SJSA1 (cell line): Measurements from ENCODE around the gene LEF1. TPM values are rescaled to one million over a fixed set of nuclear protein-coding genes. Genes with fewer than 3 reads are reported as not detected.

Experiments used
- DNase-seq, 2 experiments: peaks; one replicate each; pipeline ENCODE4 v3.0.0-alpha.2; 2015 to 2020; ENCODE audit warnings: low spot score in 2 of 2, low read depth in 1 of 2
- H3K27ac ChIP-seq: fragments of 250-450 bp; sonication (Bioruptor Pico); 2 replicates; pipeline ENCODE4 v1.5.1; 2020; ENCODE audit warnings: mild to moderate bottlenecking, moderate library complexity
- H3K27me3 ChIP-seq: fragments of 250-450 bp; sonication (Bioruptor Pico); replicated peaks from 2 replicates; pipeline ENCODE4 v1.5.1; 2020; ENCODE audit warnings: mild to moderate bottlenecking, moderate library complexity
- H3K36me3 ChIP-seq: fragments of 250-450 bp; sonication (Bioruptor Pico); 2 replicates; pipeline ENCODE4 v1.5.1; 2020; ENCODE audit warnings: mild to moderate bottlenecking
- H3K4me1 ChIP-seq: fragments of 250-450 bp; sonication (Bioruptor Pico); replicated peaks from 2 replicates; pipeline ENCODE4 v1.6.1; 2021; ENCODE audit warnings: mild to moderate bottlenecking
- H3K4me3 ChIP-seq: fragments of 250-450 bp; sonication (Bioruptor Pico); 2 replicates; pipeline ENCODE4 v1.5.1; 2020; ENCODE audit warnings: mild to moderate bottlenecking
- H3K9me3 ChIP-seq: fragments of 250-450 bp; sonication (Bioruptor Pico); replicated peaks from 2 replicates; pipeline ENCODE4 v1.5.1; 2020; ENCODE audit warnings: mild to moderate bottlenecking
- total RNA-seq: library from RNA; depleted of rRNA; stranded (reverse); fragments of >200 nt; shearing (Covaris generic); gene quantifications from 2 replicates; pipeline ENCODE4 v1.2.3, GENCODE V29; 2014

LEF1 gene
- total RNA-seq, 1 experiment from 2014 or later: 55.5 TPM

GRCh38 chr4:108049406-108049805, 119.3 kb downstream of the LEF1 start:
- Histone ChIP-seq H3K27ac (no peak overlapping the region), H3K36me3 (peaks cover 50% of the 10 kb centered on the region), H3K4me3 (no peak overlapping the region), H3K4me1 (no peaks in the 10 kb centered on the region), H3K27me3 (no peaks in the 10 kb centered on the region), H3K9me3 (no peaks in the 10 kb centered on the region)
- DNase-seq: no peak

GRCh38 chr4:108048997-108049396, 119.7 kb downstream of the LEF1 start:
- no peak overlapping the region for H3K4me3 ChIP-seq
- no peak overlapping the region for H3K27ac ChIP-seq
- H3K4me1 ChIP-seq: no peaks in the 10 kb centered on the region
- H3K27me3 ChIP-seq: no peaks in the 10 kb centered on the region
- no peak for DNase-seq
- H3K9me3 ChIP-seq: no peaks in the 10 kb centered on the region
- peaks cover 46% of the 10 kb centered on the region for H3K36me3 ChIP-seq

DNA sequence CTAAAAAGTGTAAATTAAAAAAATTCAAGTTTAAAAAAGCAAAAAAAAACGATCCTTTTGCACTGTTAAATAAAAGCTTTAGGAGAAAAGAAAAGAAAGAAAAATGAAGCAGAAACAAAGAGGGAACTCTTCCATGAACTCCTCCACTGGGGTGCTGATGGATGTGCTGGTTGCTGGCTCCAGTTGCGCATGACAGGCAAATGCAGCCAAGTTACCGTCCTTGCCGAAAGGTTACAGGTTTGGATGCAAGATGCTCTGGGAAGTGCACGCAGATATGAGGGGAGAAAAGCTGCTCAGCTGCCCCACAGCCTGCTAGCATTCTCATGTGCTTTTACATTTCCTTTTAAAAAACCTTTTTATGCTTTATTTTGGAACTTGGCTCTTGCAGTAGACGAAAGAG, 120.6 kb downstream of the LEF1 start:
- no peak overlapping the region for H3K4me3 ChIP-seq
- no peaks in the 10 kb centered on the region for H3K27me3 ChIP-seq
- peaks cover 38% of the 10 kb centered on the region for H3K36me3 ChIP-seq
- no peak for DNase-seq
- no peaks in the 10 kb centered on the region for H3K4me1 ChIP-seq
- no peak overlapping the region for H3K27ac ChIP-seq
- no peaks in the 10 kb centered on the region for H3K9me3 ChIP-seq

DNA sequence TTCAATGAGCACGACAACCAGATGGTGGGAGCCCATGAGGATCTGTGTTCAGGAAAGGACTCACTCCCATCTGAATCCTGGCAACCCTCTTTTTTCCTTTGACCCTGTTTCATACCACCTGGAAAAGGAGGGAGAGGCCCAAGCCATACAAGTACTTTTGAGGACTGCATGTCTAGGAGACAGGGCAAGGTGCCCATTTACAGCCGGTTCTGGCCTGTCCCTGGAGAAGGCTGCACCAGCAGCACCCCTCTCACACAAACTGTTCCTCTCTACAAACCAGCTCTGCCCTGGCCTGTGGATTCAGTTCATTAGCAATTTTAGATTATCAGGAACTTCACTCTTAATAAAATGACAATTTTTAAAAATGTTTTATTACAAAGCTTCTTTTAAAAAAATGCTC, 121.5 kb downstream of the LEF1 start:
- no peak for DNase-seq
- H3K36me3 ChIP-seq: peaks cover 30% of the 10 kb centered on the region
- no peak overlapping the region for H3K27ac ChIP-seq
- H3K27me3 ChIP-seq: no peaks in the 10 kb centered on the region
- no peak overlapping the region for H3K4me3 ChIP-seq
- no peaks in the 10 kb centered on the region for H3K4me1 ChIP-seq
- no peaks in the 10 kb centered on the region for H3K9me3 ChIP-seq

- Histone ChIP-seq H3K27me3 (no peaks in the 10 kb centered on the region), H3K9me3 (no peaks in the 10 kb centered on the region), H3K27ac (no peak overlapping the region), H3K4me3 (no peak overlapping the region), H3K4me1 (no peaks in the 10 kb centered on the region), H3K36me3 (peaks cover 25% of the 10 kb centered on the region)
- no peak for DNase-seq
These were observed 123.1 kb downstream of the LEF1 start for GRCh38 chr4:108045687-108046024.

DNA sequence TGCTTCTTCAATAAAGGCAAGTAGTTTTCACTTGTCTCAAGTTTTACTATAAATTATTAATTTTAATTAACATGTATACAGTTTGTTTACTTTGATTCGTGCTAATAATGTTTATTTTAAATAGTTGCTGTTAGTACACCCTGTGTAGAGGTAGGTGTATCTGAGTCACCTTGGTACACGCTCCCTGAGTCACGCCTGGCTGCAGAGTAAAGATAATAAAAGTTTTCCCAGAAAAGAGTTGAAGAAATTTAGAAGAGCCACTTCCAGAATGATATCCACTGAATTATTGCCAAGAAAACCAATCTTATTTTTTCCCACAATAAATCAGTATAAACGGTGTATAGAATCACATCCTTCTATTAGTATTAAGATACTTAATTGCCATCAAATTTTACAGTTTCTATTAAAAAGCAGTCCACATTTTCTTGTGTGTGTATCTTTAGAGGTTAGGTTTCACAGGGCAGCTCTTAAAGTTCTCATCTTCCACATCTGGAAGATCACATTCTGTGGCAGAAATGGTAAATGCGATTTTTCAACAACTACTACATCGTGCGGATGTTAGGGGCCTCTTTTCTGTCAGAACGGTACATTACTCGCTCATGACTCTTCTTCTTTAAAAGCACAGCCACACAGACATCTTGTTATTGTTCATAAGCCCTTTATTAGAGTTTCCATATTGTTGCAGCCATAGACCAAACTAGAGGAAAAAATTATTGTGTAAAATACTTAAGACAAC, 123.6 kb downstream of the LEF1 start:
- no peaks in the 10 kb centered on the region for H3K27me3 ChIP-seq
- DNase-seq: no peak
- H3K9me3 ChIP-seq: no peaks in the 10 kb centered on the region
- no peak overlapping the region for H3K27ac ChIP-seq
- H3K4me3 ChIP-seq: no peak overlapping the region
- H3K36me3 ChIP-seq: peaks cover 25% of the 10 kb centered on the region
- no peaks in the 10 kb centered on the region for H3K4me1 ChIP-seq

DNA sequence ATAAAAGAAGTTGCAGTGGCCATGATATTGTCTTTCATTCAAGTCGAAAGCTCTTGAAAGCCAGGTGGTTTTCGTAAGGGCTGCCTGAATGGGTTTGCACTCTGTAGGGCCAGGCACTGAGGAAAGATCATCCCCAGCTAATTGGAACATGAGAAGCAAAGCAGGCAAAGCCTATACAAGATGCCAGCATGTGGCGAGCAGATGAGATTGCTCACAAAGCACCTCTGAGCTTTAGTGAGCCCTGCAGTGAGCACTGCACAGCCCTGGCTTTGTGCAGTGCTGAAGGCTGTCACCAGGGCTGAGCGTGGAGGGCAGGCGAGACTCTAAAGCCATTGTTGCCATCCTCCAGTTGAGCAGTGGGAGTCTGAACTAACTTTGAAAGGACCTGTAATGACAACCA, 125.2 kb downstream of the LEF1 start:
- peaks cover 20% of the 10 kb centered on the region for H3K36me3 ChIP-seq
- no peak overlapping the region for H3K27ac ChIP-seq
- H3K27me3 ChIP-seq: no peaks in the 10 kb centered on the region
- no peak for DNase-seq
- no peaks in the 10 kb centered on the region for H3K9me3 ChIP-seq
- no peak overlapping the region for H3K4me3 ChIP-seq
- no peaks in the 10 kb centered on the region for H3K4me1 ChIP-seq

DNA sequence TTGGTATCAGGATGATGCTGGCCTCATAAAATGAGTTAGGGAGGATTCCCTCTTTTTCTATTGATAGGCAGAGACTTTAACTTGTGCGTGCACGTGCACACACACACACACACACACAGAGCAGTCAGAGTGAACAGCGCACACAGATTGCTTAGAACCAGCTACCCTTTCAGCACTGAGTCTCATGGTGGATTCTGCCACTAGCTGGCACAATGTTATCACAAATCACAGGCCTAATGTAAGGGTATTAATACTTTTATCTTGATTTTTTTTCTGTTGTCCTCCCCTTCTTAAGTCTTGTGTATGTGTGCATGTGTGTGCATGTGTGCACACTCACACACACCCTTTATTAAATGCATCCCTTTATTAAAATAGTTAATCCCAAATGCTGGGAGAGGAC, 125.8 kb downstream of the LEF1 start:
- Histone ChIP-seq H3K4me1 (no peaks in the 10 kb centered on the region), H3K36me3 (peaks cover 14% of the 10 kb centered on the region), H3K27me3 (no peaks in the 10 kb centered on the region), H3K27ac (no peak overlapping the region), H3K4me3 (no peak overlapping the region), H3K9me3 (no peaks in the 10 kb centered on the region)
- no peak for DNase-seq

DNA sequence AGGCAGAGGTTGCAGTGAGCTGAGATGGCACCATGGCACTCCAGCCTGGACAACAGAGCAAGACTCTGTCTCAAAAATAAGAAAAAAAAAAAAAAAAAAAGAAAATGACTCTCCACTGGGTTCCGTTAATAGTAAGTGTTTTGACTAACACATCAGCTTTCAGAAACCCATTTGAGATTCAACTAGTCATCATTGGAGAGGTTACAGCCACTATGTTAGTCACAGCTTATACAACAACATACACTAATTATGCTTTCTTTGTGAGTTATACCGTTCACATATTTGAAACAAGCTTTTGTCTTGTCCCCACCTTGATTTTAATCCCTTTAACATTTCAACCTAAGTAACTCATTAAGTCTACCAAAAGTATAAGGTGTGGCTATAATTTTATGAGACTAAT, 130.8 kb downstream of the LEF1 start:
- H3K36me3 ChIP-seq: peaks cover 14% of the 10 kb centered on the region; the same call in 1 of the 2 replicates
- no peaks in the 10 kb centered on the region for H3K27me3 ChIP-seq
- H3K9me3 ChIP-seq: no peaks in the 10 kb centered on the region
- H3K4me1 ChIP-seq: no peaks in the 10 kb centered on the region
- no peak for DNase-seq
- no peak overlapping the region for H3K4me3 ChIP-seq
- H3K27ac ChIP-seq: no peak overlapping the region

DNA sequence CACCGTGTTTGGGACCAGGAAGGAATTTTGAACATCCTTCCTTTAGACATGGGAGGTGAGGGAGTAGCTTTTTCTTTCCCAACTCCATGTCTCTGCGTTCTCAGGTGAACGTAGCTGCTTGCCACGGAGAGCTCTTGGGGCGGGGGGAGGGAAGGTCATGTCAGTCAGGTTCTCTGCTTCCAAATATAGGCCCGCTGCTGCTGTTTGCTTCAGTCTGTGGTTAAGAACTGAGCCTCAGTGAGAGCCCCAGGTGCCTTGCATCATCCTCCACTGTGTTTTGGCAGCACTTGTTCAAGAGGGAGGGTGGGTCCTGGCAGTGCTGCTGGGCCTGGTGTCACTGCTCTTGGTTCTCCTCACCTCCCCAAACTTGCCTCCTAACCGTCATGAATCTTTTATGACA, 132.5 kb downstream of the LEF1 start:
- Histone ChIP-seq H3K4me1 (no peaks in the 10 kb centered on the region; the same call in 1 of the 2 replicates), H3K27ac (no peak overlapping the region), H3K36me3 (peaks cover 17% of the 10 kb centered on the region), H3K27me3 (no peaks in the 10 kb centered on the region), H3K9me3 (no peaks in the 10 kb centered on the region), H3K4me3 (no peak overlapping the region)
- no peak for DNase-seq

DNA sequence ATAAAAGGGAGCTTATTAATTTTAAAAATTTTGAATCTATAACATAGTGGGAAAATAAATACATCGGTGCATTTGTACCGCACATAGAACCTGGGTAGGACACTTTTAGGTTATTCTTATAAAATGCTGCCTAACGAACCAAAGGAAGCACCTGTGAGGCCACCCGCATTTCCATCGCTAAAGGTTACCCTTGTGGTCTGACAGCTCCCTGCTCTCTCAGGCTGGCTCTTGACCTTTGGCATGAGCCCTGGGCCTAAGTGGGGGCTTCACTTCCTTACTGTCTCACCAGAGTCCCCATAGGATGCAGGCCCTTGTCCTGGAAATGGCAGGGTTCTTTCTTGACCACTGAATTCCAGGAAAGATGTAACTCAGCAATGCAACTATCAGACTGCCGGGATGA, 133.0 kb downstream of the LEF1 start:
- Histone ChIP-seq H3K4me1 (no peaks in the 10 kb centered on the region; the same call in 1 of the 2 replicates), H3K27ac (no peak overlapping the region), H3K27me3 (no peaks in the 10 kb centered on the region), H3K36me3 (peaks cover 22% of the 10 kb centered on the region), H3K9me3 (no peaks in the 10 kb centered on the region), H3K4me3 (no peak overlapping the region)
- no peak for DNase-seq

GRCh38 chr4:108034565-108034964, 134.2 kb downstream of the LEF1 start:
- Histone ChIP-seq H3K36me3 (peaks cover 28% of the 10 kb centered on the region), H3K4me1 (no peaks in the 10 kb centered on the region; the same call in 1 of the 2 replicates), H3K27ac (no peak overlapping the region), H3K27me3 (no peaks in the 10 kb centered on the region), H3K9me3 (no peaks in the 10 kb centered on the region), H3K4me3 (no peak overlapping the region)
- DNase-seq: no peak

DNA sequence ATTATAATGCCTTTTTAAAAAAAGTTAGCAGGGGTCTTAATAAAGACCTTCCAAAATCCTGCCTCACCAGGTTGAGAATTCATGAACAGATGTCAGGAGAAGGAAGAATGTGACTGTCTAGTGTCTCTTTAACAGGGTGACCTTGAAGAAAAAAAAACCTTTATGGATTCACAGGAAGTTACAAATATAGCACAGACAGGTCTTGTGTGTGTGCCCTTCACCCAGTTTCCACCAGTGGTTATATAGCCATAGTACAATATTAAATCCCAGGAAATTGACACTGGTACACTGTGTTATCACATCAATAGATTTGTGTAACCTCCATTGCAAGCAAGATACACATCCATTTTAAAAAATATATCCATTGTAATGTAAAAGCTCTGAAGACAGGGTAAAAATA, 135.4 kb downstream of the LEF1 start:
- no peak for DNase-seq
- peaks cover 33% of the 10 kb centered on the region for H3K36me3 ChIP-seq
- no peaks in the 10 kb centered on the region for H3K9me3 ChIP-seq
- H3K27ac ChIP-seq: no peak overlapping the region
- no peaks in the 10 kb centered on the region for H3K27me3 ChIP-seq
- no peaks in the 10 kb centered on the region; the same call in 1 of the 2 replicates for H3K4me1 ChIP-seq
- H3K4me3 ChIP-seq: no peak overlapping the region

GRCh38 chr4:108031427-108032083, 137.2 kb downstream of the LEF1 start:
- Histone ChIP-seq H3K9me3 (no peaks in the 10 kb centered on the region), H3K4me3 (no peak overlapping the region), H3K27ac (no peak overlapping the region), H3K36me3 (peaks cover 42% of the 10 kb centered on the region), H3K4me1 (no peaks in the 10 kb centered on the region; the same call in 1 of the 2 replicates), H3K27me3 (no peaks in the 10 kb centered on the region)
- DNase-seq: no peak
